Pancreas (tissue), 10 donors: ENCODE results near the gene IGSF3. TPM values are rescaled to one million over a fixed set of nuclear protein-coding genes. Genes with fewer than 3 reads are reported as not detected.

Source experiments
- ATAC-seq, 4 donors: fragments of 200-7000 bp; cut with Tn5 transposase; one replicate each; pipeline versions ENCODE4 v1.8.0 to v1.9.1; 2020; ENCODE audit warnings: mild to moderate bottlenecking in 4 of 4, moderate library complexity in 4 of 4
- DNase-seq, 6 donors: peaks; one replicate each; pipeline ENCODE4 v3.0.0-alpha.2; 2020
- FAIRE-seq: peaks from 2 replicates; lab custom pipeline; 2012; peaks lifted over from hg19 to GRCh38; lab: Jason Lieb, UNC
- H3K27ac ChIP-seq, 4 donors: fragments of 200-600 bp; sonication (generic); 1 replicate in 3 of 4; 2 replicates in 1 of 4; pipeline versions ENCODE4 v1.5.0 to v1.8.0; 2020
- H3K27me3 ChIP-seq, 4 donors: fragments of 200-600 bp; one replicate each; pipeline ENCODE4 v1.8.0; 2021
- H3K36me3 ChIP-seq, 3 donors: fragments of 200-600 bp; sonication (generic) in 1 of 3; one replicate each; pipeline versions ENCODE4 v1.5.0 to v1.8.0; 2020 to 2021
- H3K4me1 ChIP-seq, 3 donors: fragments of 200-600 bp; one replicate each; pipeline ENCODE4 v1.8.0; 2021
- H3K4me3 ChIP-seq, 4 donors: fragments of 200-600 bp; sonication (generic) in 2 of 4; one replicate each; pipeline versions ENCODE4 v1.5.0 to v1.8.0; 2020 to 2021
- H3K9me3 ChIP-seq, 4 donors: fragments of 200-600 bp; one replicate each; pipeline ENCODE4 v1.8.0; 2021
- WGBS, 2 donors: extraction: QIAGEN DNeasy Blood & Tissue Kit; methylation state at CpG; one replicate each; pipeline ENCODE4 v1.1.7; 2013; 5-methylcytosine and 5-hydroxymethylcytosine counted together
- intact Hi-C, 3 donors: fragments of 100-400 bp; cut with DNase I; formaldehyde crosslinking; loops; one replicate each; pipeline versions ENCODE4 v1.11.1 to v1.14.2; 2022
- polyA plus RNA-seq, 2 donors: library from polyadenylated mRNA; stranded (reverse); fragments of 200-250 nt; gene quantifications; one replicate each; pipeline ENCODE4 v1.2.3, GENCODE V29; 2013
- total RNA-seq, 6 donors: library from RNA; stranded (reverse); fragmentation: NEBNext Ultra II Directional in 4 of 6; extraction: Animal tissue kit (Norgen Biotek cat#: 25700) in 4 of 6; gene quantifications; one replicate each; pipeline versions ENCODE4 v1.2.1 to v1.2.4, GENCODE V29; 2021 to 2023
- TF ChIP-seq, protein P1 (sequence below), 4 donors: fragments of 200-600 bp; sonication (generic) in 3 of 4; IDR thresholded peaks; one replicate each; pipeline versions ENCODE4 v1.5.0 to v1.8.0; 2021; ENCODE audit warnings: antibody characterized with exemption in 4 of 4
- donor health status: healthy with polysubstance abuse.
- donor health status: DM: no; HTN: no; CAD: no; lungs with moderate emphysema.
- donor health status: DM: no; HTN: no; CAD: no.
- donor health status: control.
- donor health status: control.
- donor health status: Bipolar disorder and iron deficiency.
- donor health status: DM: yes; HTN: yes; CAD: no.
- donor health status: DM: no; HTN: no; CAD: no.
- donor health status: DM: no; HTN: no; CAD: no.
- donor health status: DM: yes; HTN: yes; CAD: no.

IGSF3 gene
- total and polyA plus RNA-seq, 8 donors = 1.8 to 10.5 (median 2.7) TPM

DNA sequence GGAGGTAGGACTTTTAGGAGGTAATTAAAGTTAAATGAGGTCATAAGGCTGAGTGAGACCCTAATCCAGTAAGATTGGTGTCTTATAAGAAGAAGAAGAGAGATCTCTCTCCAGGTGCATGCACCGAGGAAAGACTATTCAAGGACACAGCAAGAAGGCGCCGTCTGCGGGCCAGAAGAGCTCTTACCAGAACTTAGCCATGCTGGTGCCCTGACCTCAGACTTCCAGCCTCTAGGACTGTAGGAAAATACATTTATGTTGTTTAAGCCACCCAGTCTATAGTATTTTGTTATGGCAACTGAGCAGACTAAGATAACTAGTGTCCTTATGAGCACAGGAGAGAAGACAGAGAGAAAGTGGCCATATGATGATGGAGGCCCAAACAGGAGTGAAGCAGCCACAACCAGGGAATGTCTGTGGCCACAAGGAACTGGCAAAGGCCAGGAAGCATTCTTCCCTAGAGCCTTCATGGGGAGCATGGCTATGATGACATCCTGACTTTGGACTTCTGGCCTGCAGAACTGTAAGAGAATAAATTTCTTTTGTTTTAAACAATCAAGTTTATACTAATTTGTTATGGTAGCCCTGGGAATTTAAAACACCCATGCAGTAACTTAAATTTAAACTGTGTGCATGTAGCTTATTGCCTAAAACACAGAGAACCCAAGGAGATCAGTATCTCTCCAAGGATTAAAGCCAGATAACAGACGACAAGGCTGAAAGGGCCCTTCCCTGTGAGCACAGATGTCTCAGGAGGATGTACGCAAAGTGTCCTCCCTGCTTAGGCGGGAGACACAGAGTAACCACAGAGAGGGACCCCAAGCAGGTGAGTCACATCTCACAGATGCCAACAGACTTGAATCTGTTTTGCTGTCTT is 86.8 kb downstream of the IGSF3 start:
- Histone ChIP-seq H3K27me3 (peaks cover 3 to 13% (median 6%) of the 10 kb centered on the region in 4 donors), H3K9me3 (no peaks in the 10 kb centered on the region), H3K4me1 (peaks cover 0 to 8% (median 5%) of the 10 kb centered on the region in 3 donors), H3K27ac (no peak overlapping the region), H3K4me3 (no peak overlapping the region), H3K36me3 (no peaks in the 10 kb centered on the region)
- FAIRE-seq (no peak), ATAC-seq (no peak), DNase-seq (no peak)
- TF ChIP-seq, protein P1, sequence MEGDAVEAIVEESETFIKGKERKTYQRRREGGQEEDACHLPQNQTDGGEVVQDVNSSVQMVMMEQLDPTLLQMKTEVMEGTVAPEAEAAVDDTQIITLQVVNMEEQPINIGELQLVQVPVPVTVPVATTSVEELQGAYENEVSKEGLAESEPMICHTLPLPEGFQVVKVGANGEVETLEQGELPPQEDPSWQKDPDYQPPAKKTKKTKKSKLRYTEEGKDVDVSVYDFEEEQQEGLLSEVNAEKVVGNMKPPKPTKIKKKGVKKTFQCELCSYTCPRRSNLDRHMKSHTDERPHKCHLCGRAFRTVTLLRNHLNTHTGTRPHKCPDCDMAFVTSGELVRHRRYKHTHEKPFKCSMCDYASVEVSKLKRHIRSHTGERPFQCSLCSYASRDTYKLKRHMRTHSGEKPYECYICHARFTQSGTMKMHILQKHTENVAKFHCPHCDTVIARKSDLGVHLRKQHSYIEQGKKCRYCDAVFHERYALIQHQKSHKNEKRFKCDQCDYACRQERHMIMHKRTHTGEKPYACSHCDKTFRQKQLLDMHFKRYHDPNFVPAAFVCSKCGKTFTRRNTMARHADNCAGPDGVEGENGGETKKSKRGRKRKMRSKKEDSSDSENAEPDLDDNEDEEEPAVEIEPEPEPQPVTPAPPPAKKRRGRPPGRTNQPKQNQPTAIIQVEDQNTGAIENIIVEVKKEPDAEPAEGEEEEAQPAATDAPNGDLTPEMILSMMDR (IDR thresholded peaks at IDR 0.05) = no peak
- intact Hi-C loops = no loop called here
- 47% methylated on average over 7 of the region's 7 CpGs for WGBS, 2 donors

DNA sequence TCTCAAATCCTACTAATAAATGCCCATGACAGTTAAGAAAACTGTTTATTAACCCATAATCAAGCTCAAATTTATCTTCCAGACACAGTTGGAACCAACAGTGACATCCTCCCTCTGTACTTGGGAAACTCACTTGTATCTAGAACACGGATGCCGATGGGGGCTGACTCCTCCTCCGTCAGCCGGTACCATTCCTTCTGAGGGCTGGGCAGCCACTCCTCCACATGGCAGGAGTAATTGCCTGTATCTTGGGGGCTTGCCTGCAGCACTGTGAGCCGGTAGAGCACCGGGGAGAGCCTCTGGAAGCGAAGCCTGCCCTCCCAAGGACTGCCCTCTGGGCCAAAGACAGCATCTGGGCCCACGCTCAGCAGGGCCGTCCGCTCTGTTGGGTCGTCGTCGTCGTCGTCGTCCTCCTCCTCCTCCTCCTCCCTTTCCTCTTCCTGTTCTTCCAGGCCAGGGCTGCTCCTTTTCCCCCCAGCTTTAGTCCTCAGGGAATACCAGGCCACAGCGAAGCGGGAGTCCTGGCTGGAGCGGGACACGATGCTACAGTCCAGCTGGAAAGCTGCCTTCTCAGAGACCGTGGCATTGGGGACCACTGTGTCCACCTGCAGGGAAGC is 88.2 kb downstream of the IGSF3 start:
- no peak for DNase-seq

DNA sequence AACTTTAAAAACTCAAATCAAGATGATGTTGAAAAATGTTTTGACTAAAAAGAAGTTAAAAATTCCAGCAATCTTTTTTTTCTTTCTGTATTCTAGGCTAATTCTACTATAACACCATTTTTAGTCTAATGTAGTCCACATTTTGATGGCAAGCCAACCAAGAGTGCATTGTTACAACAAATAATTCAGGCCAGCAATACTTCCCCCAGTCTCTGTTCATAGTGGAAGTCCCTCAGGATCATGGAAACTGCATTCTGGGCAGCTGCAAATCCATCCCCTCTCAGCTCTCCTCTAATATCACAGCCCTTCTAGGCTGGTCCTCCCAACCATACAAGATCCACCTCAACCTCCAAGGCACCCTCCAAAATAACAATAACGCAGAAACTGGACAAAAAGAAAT is 89.0 kb downstream of the IGSF3 start:
- ATAC-seq (no peak), DNase-seq (no peak), FAIRE-seq (no peak)
- Histone ChIP-seq H3K9me3 (no peaks in the 10 kb centered on the region), H3K4me1 (peaks cover 0 to 8% (median 5%) of the 10 kb centered on the region in 3 donors), H3K27me3 (peaks cover 0 to 22% (median 2%) of the 10 kb centered on the region in 4 donors), H3K27ac (no peak overlapping the region), H3K36me3 (no peaks in the 10 kb centered on the region), H3K4me3 (no peak overlapping the region)
- TF ChIP-seq, protein P1 (IDR thresholded peaks at IDR 0.05) = no peak
- intact Hi-C loops = no loop called here
- WGBS, 2 donors = 75 to 94% methylated on average over 1 of the region's 1 CpG

More for the DNA sequence above, 88.2 kb downstream of the IGSF3 start:
- Histone ChIP-seq H3K4me1 (peaks cover 0 to 8% (median 5%) of the 10 kb centered on the region in 3 donors), H3K4me3 (no peak overlapping the region), H3K36me3 (no peaks in the 10 kb centered on the region), H3K27me3 (peaks cover 0 to 17% (median 4%) of the 10 kb centered on the region in 4 donors), H3K9me3 (no peaks in the 10 kb centered on the region), H3K27ac (no peak overlapping the region)
- FAIRE-seq (no peak), ATAC-seq (no peak)
- TF ChIP-seq, protein P1 (IDR thresholded peaks at IDR 0.05) = no peak
- intact Hi-C loops = no loop called here
- 75 to 79% methylated on average over 20 to 21 of the region's 21 CpGs for WGBS, 2 donors

DNA sequence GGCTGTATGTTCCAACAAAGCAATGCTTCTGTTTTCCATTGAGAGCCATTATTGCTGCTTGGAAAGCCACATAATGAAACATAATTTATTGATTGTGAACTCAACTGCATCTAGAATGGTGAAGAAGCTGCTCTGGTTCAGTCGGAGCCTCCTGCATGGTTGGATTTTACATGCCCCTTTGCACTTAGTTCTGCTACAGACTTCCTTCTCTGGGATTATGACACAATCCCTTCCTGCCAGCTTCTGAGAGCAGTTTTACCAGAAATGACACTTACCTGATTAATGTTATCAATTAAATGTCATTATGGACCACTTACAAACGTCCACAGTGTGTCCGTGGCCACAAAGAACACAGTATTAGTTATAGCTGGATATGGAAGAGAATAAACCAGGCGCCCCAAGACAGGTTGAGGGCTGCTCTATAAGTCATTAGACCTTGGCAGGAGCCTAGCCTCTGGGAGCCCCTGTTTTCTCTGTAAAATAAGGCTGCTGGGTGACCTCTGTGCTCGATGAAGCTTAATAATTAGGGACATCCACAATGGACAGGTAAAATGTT is 89.7 kb downstream of the IGSF3 start:
- Histone ChIP-seq H3K36me3 (no peaks in the 10 kb centered on the region), H3K4me1 (peaks cover 0 to 8% (median 5%) of the 10 kb centered on the region in 3 donors), H3K27me3 (peaks cover 0 to 18% (median 4%) of the 10 kb centered on the region in 4 donors), H3K9me3 (no peaks in the 10 kb centered on the region), H3K4me3 (no peak overlapping the region), H3K27ac (no peak overlapping the region)
- WGBS, 2 donors = 48 to 54% methylated on average over 5 of the region's 5 CpGs
- DNase-seq (no peak), FAIRE-seq (no peak), ATAC-seq (no peak)
- TF ChIP-seq, protein P1 (IDR thresholded peaks at IDR 0.05) = no peak
- intact Hi-C loops = no loop called here
